Measurements from ENCODE around the gene TRIM8. TPM values are rescaled to one million over a fixed set of nuclear protein-coding genes. Genes with fewer than 3 reads are reported as not detected.
A peak's percentile ranks its signal among the peaks of the same experiment; 100 is the strongest.

TRIM8 gene
- total RNA-seq, 2 experiments from 2014 or later, result 39.5 to 39.8 TPM

DNA sequence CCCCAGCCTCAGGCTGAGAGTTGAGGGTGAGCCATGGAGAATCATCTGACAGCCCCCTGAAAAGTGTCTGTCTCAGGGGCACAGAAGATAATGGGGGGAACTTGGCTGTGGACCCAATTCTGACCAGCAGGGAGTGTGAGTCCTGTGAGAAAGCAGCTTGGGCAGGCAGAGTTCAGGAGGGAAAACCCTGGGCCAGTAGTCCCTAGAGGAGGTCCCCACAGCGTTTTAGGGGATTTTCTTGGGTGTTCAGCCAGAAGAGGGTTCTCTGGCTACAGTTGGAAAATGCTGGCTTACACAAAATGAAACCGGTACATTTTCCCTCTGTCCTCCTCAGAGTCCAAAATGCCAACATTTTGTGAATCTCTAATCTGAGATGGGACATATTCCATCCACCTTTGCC, 35.8 kb upstream of the TRIM8 start:
- Mint-ChIP-seq H3K27me3 (no peaks in the 10 kb centered on the region), H3K4me3 (no peak overlapping the region), H3K27ac (no peak overlapping the region), H3K36me3 (ENCODE audit: low read depth) (no peaks in the 10 kb centered on the region), H3K9me3 (no peaks in the 10 kb centered on the region), H3K4me1 (ENCODE audit: low read depth) (peaks cover 40% of the 10 kb centered on the region)
- intact Hi-C loops (cut with micrococcal nuclease), result no loop called here
- CTCF ChIA-PET, result interaction anchor here (1.0 to 1.3 kb wide), 3 partner anchors 8 to 257 kb away, joined by 3 to 4 read pairs (median 4); no protein-coding TSS in a partner anchor
- POLR2A ChIA-PET, result interaction anchor here (1.0 kb wide), 1 partner anchor 10 kb away, joined by 4 read pairs; no protein-coding TSS in a partner anchor
- ATAC-seq, result no peak
- TF ChIP-seq, protein P1, sequence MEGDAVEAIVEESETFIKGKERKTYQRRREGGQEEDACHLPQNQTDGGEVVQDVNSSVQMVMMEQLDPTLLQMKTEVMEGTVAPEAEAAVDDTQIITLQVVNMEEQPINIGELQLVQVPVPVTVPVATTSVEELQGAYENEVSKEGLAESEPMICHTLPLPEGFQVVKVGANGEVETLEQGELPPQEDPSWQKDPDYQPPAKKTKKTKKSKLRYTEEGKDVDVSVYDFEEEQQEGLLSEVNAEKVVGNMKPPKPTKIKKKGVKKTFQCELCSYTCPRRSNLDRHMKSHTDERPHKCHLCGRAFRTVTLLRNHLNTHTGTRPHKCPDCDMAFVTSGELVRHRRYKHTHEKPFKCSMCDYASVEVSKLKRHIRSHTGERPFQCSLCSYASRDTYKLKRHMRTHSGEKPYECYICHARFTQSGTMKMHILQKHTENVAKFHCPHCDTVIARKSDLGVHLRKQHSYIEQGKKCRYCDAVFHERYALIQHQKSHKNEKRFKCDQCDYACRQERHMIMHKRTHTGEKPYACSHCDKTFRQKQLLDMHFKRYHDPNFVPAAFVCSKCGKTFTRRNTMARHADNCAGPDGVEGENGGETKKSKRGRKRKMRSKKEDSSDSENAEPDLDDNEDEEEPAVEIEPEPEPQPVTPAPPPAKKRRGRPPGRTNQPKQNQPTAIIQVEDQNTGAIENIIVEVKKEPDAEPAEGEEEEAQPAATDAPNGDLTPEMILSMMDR (IDR thresholded peaks at IDR 0.05), result no peak
- peak; percentile 31 for DNase-seq

DNA sequence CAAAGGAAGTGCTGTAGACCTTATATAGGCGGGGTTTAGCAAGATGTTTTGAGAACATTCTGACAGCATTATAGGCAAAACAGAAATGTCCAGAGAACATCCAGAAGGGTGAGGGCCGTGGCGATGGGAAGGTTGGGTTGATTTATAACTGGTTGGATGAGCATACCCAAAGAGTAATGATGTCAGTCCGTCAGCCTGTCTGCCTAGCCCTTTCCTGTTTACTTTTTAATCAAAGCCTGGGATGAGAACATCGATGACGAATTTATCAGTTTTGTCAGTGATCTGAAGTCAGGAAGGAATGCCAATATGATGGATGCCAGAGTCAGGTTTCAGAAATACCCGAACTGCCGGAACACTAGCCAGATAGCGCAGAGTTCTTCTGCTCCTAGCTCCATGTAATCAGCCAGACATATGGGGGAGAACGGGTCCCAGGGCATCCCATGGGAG, 33.8 kb upstream of the TRIM8 start:
- DNase-seq (no peak), ATAC-seq (no peak)
- no peak overlapping the region for H3K27ac Mint-ChIP-seq
- ChIA-PET CTCF (interaction anchor here (1.0 to 2.4 kb wide), 2 partner anchors 8 to 106 kb away, joined by 3 to 8 read pairs; partner anchors contain the start of gene SUFU), POLR2A (no interaction called here)
- H3K36me3 Mint-ChIP-seq (ENCODE audit: low read depth), result no peaks in the 10 kb centered on the region
- H3K9me3 Mint-ChIP-seq, result no peaks in the 10 kb centered on the region
- no peak overlapping the region for H3K4me3 Mint-ChIP-seq
- intact Hi-C loops (cut with micrococcal nuclease), result no loop called here
- TF ChIP-seq, protein P1 (IDR thresholded peaks at IDR 0.05), result no peak
- no peaks in the 10 kb centered on the region for H3K27me3 Mint-ChIP-seq
- peaks cover 38% of the 10 kb centered on the region for H3K4me1 Mint-ChIP-seq (ENCODE audit: low read depth)

DNA sequence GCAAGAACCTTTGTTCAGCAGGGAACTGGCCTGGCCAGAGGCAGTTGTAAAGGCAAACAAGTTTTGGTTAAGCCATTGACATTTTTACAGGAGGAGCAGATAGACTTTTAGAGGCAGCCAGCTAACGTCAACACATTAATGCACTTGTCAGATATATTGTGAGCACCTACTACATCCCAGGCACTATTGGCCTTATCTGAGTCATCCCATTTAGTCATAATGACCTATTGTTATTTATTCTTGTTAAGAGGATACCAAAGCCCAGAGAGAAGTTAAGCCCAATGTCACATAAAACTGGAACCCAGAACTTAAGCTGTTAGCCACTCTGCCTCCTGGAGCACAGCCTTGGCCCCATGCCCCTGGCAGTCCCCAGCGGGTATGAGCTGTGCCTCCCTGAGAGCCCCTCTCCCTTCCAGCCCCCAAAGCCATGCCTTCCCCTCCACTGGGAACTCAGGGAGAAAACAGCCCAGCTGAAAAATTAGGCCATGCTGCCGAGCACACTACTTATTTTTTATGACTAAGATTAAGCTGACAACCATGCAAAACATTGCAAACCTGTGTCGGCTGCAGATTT, 32.7 kb upstream of the TRIM8 start:
- POLR2A ChIA-PET, result interaction anchor here (0.8 to 1.2 kb wide), 5 partner anchors 9 to 49 kb away, joined by 3 to 6 read pairs (median 4); partner anchors contain the start of gene TRIM8
- intact Hi-C loops (cut with micrococcal nuclease), result no loop called here
- Mint-ChIP-seq H3K4me1 (ENCODE audit: low read depth) (peaks cover 38% of the 10 kb centered on the region), H3K27me3 (no peaks in the 10 kb centered on the region), H3K4me3 (no peak overlapping the region), H3K9me3 (no peaks in the 10 kb centered on the region), H3K27ac (peak overlapping the region; percentile 94), H3K36me3 (ENCODE audit: low read depth) (no peaks in the 10 kb centered on the region)
- ATAC-seq (no peak), DNase-seq (no peak)
- CTCF ChIA-PET, result interaction anchor here (1.0 to 2.4 kb wide), 6 partner anchors 10 to 111 kb away, joined by 3 to 9 read pairs (median 6); partner anchors contain the start of genes SUFU and TRIM8
- TF ChIP-seq, protein P1 (IDR thresholded peaks at IDR 0.05), result no peak

DNA sequence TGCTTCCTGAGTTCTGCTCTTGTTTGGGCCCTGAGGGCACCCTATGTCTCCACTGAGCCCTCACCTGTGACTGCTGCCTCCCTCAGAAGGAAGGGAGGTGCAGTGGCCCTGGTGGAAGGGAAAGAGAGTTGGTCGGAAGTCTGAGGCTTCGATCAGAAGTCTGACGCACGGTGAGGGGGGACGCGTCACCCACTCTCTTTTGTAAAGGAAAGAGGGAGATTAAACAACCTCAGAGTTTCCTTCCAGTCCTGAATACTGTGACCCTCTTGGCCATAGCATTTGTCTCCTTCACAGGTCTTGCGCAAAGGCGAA, 31.4 kb upstream of the TRIM8 start:
- Mint-ChIP-seq H3K36me3 (ENCODE audit: low read depth) (peaks cover 4% of the 10 kb centered on the region), H3K27ac (peak overlapping the region; percentile 94), H3K27me3 (no peaks in the 10 kb centered on the region), H3K9me3 (no peaks in the 10 kb centered on the region), H3K4me1 (ENCODE audit: low read depth) (peaks cover 38% of the 10 kb centered on the region), H3K4me3 (peak overlapping the region; percentile 13)
- TF ChIP-seq, protein P1 (IDR thresholded peaks at IDR 0.05), result no peak
- ChIA-PET POLR2A (interaction anchor here (0.6 to 1.9 kb wide), 2 partner anchors 13 to 203 kb away, joined by 3 to 5 read pairs; no protein-coding TSS in a partner anchor), CTCF (interaction anchor here (1.2 to 2.8 kb wide), 5 partner anchors 11 to 33 kb away, joined by 3 to 10 read pairs (median 8); no protein-coding TSS in a partner anchor)
- ATAC-seq (peak; percentile 88), DNase-seq (peak; percentile 82)
- intact Hi-C loops (cut with micrococcal nuclease), result no loop called here

DNA sequence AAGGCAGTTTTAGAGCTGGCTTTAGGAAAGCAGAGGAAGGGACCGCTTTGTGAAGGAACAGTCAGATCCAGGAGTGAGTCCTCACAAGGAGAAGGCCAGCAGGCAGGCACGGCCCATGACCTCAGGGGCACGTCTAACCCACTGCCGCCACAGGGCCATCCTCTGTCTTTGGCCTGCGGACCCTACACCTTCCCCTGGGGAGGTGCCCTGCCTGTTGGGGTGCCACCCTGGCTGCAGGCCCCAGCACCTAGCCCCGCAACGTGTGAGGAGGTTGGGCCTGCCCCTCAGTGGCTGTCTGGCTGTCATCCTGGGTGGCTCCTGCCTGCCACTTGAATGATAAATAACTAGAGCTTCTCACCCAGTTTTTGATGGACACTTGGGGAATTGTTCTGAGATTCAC, 31.0 kb upstream of the TRIM8 start:
- DNase-seq (peak; percentile 42), ATAC-seq (peak; percentile 43)
- Mint-ChIP-seq H3K27me3 (no peaks in the 10 kb centered on the region), H3K4me3 (peak overlapping the region; percentile 13), H3K36me3 (ENCODE audit: low read depth) (peaks cover 4% of the 10 kb centered on the region), H3K27ac (peak overlapping the region; percentile 94), H3K9me3 (no peaks in the 10 kb centered on the region), H3K4me1 (ENCODE audit: low read depth) (peaks cover 35% of the 10 kb centered on the region)
- ChIA-PET POLR2A (interaction anchor here (0.6 to 1.9 kb wide), 2 partner anchors 13 to 203 kb away, joined by 3 to 5 read pairs; no protein-coding TSS in a partner anchor), CTCF (interaction anchor here (0.8 to 3.1 kb wide), 7 partner anchors 8 to 56 kb away, joined by 3 to 12 read pairs (median 3); no protein-coding TSS in a partner anchor)
- TF ChIP-seq, protein P1 (IDR thresholded peaks at IDR 0.05), result no peak
- intact Hi-C loops (cut with micrococcal nuclease), result no loop called here
